22Rv1 (cell line): ENCODE results near the gene FHIT.

Source experiments
- CTCF ChIP-seq: fragments of 450-650 bp; IDR thresholded peaks from 2 replicates; pipeline ENCODE4 v1.5.1; 2017; ENCODE audit warnings: mild to moderate bottlenecking
- ZFX ChIP-seq: fragments of 450-650 bp; IDR thresholded peaks from 2 replicates; pipeline ENCODE4 v1.6.1; 2017; ENCODE audit warnings: antibody characterized with exemption, borderline replicate concordance

GRCh38 chr3:60707452-60708020 lies 543.7 kb downstream of the FHIT start:
- no peak for TF ChIP-seq CTCF
- no peak for TF ChIP-seq ZFX
